A673 (cell line): Measurements from ENCODE around the gene RAB4A. TPM values are rescaled to one million over a fixed set of nuclear protein-coding genes. Genes with fewer than 3 reads are reported as not detected.

ENCODE experiments used
- BruUV-seq: library from RNA; stranded (reverse); fragments of 400-500 nt; replicated peaks from 2 replicates; lab custom pipeline; 2021; lab: Mats Ljungman, UMichigan
- CTCF ChIA-PET: fragments of 300-600 bp; sonication (Branson Sonifier 250); formaldehyde crosslinking; loops from one replicate; lab custom pipeline; 2022; ENCODE audit warnings: antibody characterized with exemption; lab: Charles Lee
- POLR2A ChIA-PET: fragments of 300-600 bp; sonication (Branson Sonifier 250); formaldehyde crosslinking; loops from one replicate; lab custom pipeline; 2022; ENCODE audit warnings: antibody characterized with exemption; ENCODE audit not compliant: low non-redundant PET; lab: Charles Lee
- DNase-seq: peaks from one replicate; pipeline ENCODE4 v3.0.0-alpha.2; 2015; ENCODE audit warnings: low spot score
- H3K27ac ChIP-seq: fragments of 200-600 bp; sonication (generic); 2 replicates; pipeline ENCODE4 v1.5.1; 2016; ENCODE audit warnings: mixed run types, low read depth, mild to moderate bottlenecking, mixed read lengths, antibody characterized with exemption, low read length; ENCODE audit not compliant: poor library complexity, severe bottlenecking
- H3K27me3 ChIP-seq: fragments of 200-600 bp; sonication (generic); replicated peaks from 2 replicates; pipeline ENCODE4 v1.6.1; 2017; ENCODE audit warnings: mixed run types, low read depth, mild to moderate bottlenecking, mixed read lengths, antibody characterized with exemption, low read length; ENCODE audit not compliant: insufficient read depth, poor library complexity
- H3K36me3 ChIP-seq: fragments of 200-600 bp; sonication (generic); 2 replicates; pipeline ENCODE4 v1.6.1; 2016; ENCODE audit warnings: mixed run types, mild to moderate bottlenecking, mixed read lengths, antibody characterized with exemption, low read length; ENCODE audit not compliant: insufficient read depth, poor library complexity, severe bottlenecking
- H3K4me1 ChIP-seq: fragments of 200-600 bp; sonication (generic); 2 replicates; pipeline ENCODE4 v1.6.1; 2017; ENCODE audit warnings: mixed run types, mild to moderate bottlenecking, mixed read lengths, antibody characterized with exemption, low read length; ENCODE audit not compliant: insufficient read depth, poor library complexity, severe bottlenecking
- H3K4me3 ChIP-seq: fragments of 200-600 bp; sonication (generic); 2 replicates; pipeline ENCODE4 v1.5.1; 2016; ENCODE audit warnings: low read depth, mixed run types, mild to moderate bottlenecking, mixed read lengths, low read length; ENCODE audit not compliant: poor library complexity, severe bottlenecking
- H3K9me3 ChIP-seq: fragments of 200-600 bp; sonication (generic); 2 replicates; pipeline ENCODE4 v1.6.1; 2016; ENCODE audit warnings: mixed run types, low read depth, mild to moderate bottlenecking, mixed read lengths, antibody characterized with exemption, low read length; ENCODE audit not compliant: poor library complexity, severe bottlenecking
- CTCF ChIP-seq: fragments of 300-800, 200-600 bp; sonication (generic); conservative IDR thresholded peaks from 2 replicates; pipeline ENCODE4 v1.5.1; 2017; ENCODE audit warnings: low read depth, mild to moderate bottlenecking, antibody characterized with exemption, low read length, moderate library complexity, mixed read lengths
- EZH2 ChIP-seq: fragments of 200-600 bp; sonication (generic); IDR thresholded peaks from 2 replicates; pipeline ENCODE4 v1.6.1; 2017; ENCODE audit warnings: borderline replicate concordance, low read depth, mild to moderate bottlenecking, mixed read lengths, antibody characterized with exemption, low read length; ENCODE audit not compliant: poor library complexity, severe bottlenecking
- intact Hi-C: fragments of 100-400 bp; cut with micrococcal nuclease; formaldehyde crosslinking; loops from one replicate; pipeline ENCODE4 v1.10.0; 2022; ENCODE audit not compliant: unreplicated experiment
- total RNA-seq: library from RNA; stranded (reverse); gene quantifications from 2 replicates; pipeline ENCODE4 v1.2.3, GENCODE V29; 2021

Gene RAB4A
- total RNA-seq, 1 experiment from 2014 or later = 51.6 TPM

GRCh38 chr1:229227298-229227919 lies 43.5 kb upstream of the RAB4A start:
- no peak overlapping the region for H3K4me3 ChIP-seq
- intact Hi-C loops = loop anchor here (2.0 to 10.0 kb wide), 2 partner anchors 493 to 543 kb away; partner anchors contain the start of gene RHOU
- peak; percentile 96 for TF ChIP-seq CTCF
- no peak for TF ChIP-seq EZH2
- H3K27ac ChIP-seq = no peak overlapping the region
- peak; percentile 78 for DNase-seq
- H3K9me3 ChIP-seq = no peaks in the 10 kb centered on the region
- H3K27me3 ChIP-seq = no peaks in the 10 kb centered on the region
- CTCF ChIA-PET = interaction anchor here (0.7 kb wide), 1 partner anchor 22 kb away, joined by 3 read pairs; no protein-coding TSS in a partner anchor
- POLR2A ChIA-PET = interaction anchor here (0.6 kb wide), 1 partner anchor 285 kb away, joined by 12 read pairs; no protein-coding TSS in a partner anchor
- H3K36me3 ChIP-seq = no peaks in the 10 kb centered on the region
- H3K4me1 ChIP-seq = peaks cover 34% of the 10 kb centered on the region
- no TSS peak for BruUV-seq

GRCh38 chr1:229228522-229228921 lies 42.4 kb upstream of the RAB4A start:
- TF ChIP-seq EZH2 = no peak
- TF ChIP-seq CTCF = no peak
- no peaks in the 10 kb centered on the region for H3K36me3 ChIP-seq
- no peak overlapping the region for H3K4me3 ChIP-seq
- no peak for DNase-seq
- ChIA-PET CTCF (no interaction called here), POLR2A (interaction anchor here (0.5 kb wide), 1 partner anchor 580 kb away, joined by 3 read pairs; no protein-coding TSS in a partner anchor)
- BruUV-seq = no TSS peak
- no peaks in the 10 kb centered on the region for H3K27me3 ChIP-seq
- H3K4me1 ChIP-seq = peaks cover 35% of the 10 kb centered on the region
- no peak overlapping the region for H3K27ac ChIP-seq
- no peaks in the 10 kb centered on the region for H3K9me3 ChIP-seq
- intact Hi-C loops = loop anchor here (10.0 kb wide), 1 partner anchor 544 kb away; no protein-coding TSS in a partner anchor

GRCh38 chr1:229229137-229229720 lies 41.7 kb upstream of the RAB4A start:
- ChIA-PET CTCF (interaction anchor here (0.6 kb wide), 1 partner anchor 287 kb away, joined by 5 read pairs; no protein-coding TSS in a partner anchor), POLR2A (interaction anchor here (0.5 to 0.6 kb wide), 2 partner anchors 404 to 579 kb away, joined by 3 to 4 read pairs; no protein-coding TSS in a partner anchor)
- Histone ChIP-seq H3K36me3 (no peaks in the 10 kb centered on the region), H3K4me1 (peaks cover 35% of the 10 kb centered on the region), H3K27me3 (no peaks in the 10 kb centered on the region), H3K27ac (no peak overlapping the region), H3K4me3 (no peak overlapping the region), H3K9me3 (no peaks in the 10 kb centered on the region)
- BruUV-seq = no TSS peak
- TF ChIP-seq CTCF (no peak), EZH2 (no peak)
- DNase-seq = no peak
- intact Hi-C loops = loop anchor here (10.0 kb wide), 1 partner anchor 544 kb away; no protein-coding TSS in a partner anchor
